GM21825 (cell line): ENCODE measurements around the gene PARN.

Experiments used
- ATAC-seq: cut with Tn5 transposase; IDR thresholded peaks from one replicate; pipeline ENCODE4 v1.9.1; 2021; ENCODE audit warnings: mild to moderate bottlenecking, moderate library complexity; ENCODE audit not compliant: unreplicated experiment

PARN gene

DNA sequence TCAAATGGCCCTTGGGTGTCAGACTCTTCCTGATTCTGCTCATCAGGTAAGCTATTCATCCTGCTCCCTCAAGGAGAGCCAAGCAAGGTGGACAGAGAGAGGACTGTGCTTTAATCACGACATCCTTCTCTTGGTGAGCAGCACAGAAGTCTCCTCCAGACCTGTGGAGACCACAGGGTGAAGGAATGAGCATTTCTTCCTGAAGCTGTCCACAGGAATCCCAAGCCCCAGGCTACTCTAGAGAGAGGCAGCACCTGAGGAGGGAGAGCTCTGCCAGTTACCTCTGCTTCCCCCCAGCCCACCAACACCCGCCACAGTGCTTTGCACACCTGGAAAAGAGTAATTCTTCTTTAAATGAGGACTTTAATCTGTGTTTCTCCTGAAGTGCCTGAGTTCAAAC, 100.0 kb downstream of the PARN start:
- ATAC-seq = no peak

DNA sequence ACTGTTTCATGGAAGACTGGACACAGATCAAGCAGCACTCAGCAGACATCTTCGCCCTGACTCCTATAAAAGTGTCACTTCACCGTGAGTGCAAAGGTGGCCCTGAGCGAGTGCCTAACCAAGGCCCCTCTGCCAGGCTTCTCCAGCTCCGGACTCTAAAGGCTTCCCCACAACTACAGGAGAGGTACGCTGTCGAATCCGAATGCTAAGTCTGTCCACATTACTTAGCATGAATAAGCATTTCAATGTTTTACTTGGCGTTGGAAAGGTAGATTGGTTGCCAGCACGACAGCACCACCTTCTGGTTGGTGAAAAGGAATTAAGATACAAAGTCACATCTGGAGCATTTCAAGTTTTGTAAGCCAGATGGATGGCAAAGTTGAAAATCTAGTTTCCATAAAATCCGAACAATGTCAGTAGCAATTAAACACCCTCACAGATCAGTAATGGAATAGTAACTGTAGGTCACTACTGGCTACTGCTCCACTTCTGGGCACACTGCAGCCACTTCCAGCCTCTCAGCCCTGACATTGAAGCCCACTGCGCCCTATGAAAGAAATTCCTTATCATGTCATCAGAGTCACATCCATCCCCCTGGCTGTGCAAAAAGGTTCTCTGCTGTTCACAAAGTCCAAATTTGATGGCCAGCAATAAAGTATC, 100.9 kb downstream of the PARN start:
- ATAC-seq = peak; percentile 77

DNA sequence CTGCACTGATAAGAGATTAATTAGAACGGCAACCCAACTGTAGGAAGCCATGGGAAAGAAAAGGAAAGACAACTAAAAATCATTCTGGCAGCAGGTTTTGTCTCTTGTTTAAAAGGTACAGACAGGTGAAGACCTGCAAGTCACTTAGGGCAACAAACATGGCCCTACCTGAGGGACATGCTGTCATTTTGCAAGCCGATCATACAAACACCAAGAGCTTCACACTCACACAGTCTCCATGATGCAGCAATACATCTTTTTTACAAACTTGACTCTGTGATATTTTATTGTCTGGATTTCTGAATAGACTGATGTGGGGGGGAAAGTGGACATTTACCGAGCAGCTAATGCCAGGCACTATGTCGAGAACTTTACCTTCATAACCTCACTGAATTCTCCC, 101.8 kb downstream of the PARN start:
- no peak for ATAC-seq

DNA sequence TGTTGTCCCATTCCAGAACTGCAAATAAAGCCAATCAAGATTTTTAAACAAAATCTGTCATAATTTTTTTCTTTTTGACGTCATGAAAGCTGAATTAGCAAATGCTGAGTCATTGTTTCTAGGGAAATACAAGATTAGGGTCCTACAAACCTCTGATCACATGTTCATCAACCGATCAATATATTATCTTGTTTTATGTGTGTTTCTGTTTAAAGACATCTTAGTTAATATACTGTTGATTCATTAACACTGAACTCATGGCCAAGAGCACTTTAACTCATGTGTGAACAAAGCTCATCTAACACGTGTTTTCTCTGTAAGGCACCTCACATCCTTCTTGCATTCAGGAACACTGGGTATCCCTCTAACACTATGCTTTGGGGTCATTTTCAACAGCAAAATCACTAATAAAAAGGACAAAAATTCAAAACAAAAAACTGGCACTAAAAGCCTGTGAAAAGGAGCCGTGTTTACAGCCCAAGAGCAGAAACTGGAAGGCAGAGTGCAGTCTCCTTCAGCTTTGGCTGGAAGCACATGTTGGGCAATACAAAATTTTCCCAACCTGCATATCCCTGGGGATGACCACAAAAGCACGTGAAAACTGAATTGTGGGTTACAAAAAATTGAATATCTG, 102.5 kb downstream of the PARN start:
- no peak for ATAC-seq

DNA sequence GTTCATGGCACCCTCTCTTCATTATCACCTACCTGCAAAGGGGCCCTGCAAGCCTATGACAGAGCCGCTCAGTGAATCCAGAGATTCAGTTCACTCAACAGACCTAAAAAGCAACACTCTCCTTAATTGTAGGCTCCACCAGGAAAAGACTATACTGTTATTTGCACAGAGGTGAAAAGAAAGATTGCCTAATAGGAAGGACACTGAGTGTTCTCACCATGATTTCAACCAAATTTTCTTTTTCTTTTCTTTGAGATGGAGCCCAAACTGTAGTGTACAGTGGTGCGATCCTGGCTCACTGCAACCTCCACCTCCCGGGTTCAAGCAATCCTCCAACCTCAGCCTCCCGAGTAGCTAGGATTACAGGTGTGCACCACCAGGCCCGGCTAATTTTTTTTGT, 104.5 kb downstream of the PARN start:
- ATAC-seq = no peak

DNA sequence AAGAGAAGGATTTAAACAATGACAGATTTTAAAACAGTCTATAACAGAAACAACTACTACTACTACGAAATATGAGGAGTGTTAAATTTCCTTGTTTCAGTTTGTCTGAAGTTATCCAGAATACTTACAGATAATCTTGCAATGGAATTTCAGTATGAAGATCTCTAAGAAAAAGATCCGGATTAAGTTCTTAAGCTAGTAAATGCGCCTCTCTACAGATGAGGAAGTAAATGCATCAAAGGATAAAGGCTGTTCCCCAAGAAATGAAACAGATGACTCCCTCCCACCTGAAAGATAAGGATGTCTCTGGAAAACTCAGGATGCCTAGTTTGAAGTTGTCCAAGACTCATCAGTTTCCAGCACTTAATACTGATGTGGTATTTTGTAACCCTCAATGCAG, 105.1 kb downstream of the PARN start:
- ATAC-seq = no peak

DNA sequence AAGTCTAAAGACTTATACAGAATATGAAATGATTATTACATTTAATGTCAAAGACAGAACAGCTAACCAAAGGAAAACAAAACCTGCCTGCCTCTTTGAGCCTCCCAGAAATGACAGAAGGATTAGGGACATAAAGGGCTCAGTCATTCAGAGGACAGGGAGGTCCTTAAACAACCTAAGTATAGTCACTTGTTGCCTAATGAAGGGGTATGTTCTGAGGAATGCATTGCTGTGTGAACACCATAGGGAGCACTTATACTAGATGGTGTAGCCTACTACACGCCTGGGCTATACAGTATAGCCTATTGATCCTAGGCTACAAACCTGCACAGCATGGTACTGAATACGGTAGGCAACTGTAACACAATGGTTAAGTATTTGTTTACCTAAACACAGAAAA, 106.4 kb downstream of the PARN start:
- no peak for ATAC-seq

DNA sequence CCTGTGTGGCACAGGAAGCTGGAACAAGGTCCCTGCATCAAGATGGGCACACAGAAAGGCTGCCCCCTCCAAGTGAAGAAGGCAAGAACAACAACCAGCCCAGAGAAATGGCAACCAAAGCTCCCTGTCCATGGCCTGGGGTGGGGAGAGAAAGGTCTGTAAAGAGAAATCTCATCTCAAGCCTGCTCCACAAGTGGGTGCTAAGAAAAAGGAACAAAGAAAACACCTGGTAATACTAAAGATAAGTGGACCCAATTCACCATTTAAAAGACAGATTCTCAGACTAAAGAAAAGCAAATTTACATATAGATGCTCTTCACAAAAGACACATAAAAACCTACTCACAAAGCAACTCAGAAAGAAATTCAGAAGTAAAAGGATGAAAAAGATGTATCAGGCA, 107.4 kb downstream of the PARN start:
- ATAC-seq = no peak

DNA sequence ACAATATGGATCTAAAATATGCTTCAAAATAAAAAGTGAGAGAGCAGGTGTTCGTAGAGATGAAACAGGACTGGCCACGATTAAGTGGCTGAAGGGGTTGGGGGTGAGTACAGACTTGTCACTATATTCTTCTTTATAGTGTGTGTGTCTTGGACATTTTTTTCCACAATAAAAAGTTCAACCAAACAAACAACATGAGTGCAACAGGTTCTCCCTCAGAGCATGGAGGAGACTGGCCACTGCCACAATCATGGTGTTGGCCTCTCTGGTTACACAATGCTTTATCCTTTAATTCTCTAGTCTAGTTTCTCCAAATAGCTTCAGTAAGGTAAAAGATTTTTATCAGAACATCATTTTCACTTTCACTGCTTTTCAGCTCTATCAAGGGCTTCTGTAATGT, 109.3 kb downstream of the PARN start:
- ATAC-seq = no peak

DNA sequence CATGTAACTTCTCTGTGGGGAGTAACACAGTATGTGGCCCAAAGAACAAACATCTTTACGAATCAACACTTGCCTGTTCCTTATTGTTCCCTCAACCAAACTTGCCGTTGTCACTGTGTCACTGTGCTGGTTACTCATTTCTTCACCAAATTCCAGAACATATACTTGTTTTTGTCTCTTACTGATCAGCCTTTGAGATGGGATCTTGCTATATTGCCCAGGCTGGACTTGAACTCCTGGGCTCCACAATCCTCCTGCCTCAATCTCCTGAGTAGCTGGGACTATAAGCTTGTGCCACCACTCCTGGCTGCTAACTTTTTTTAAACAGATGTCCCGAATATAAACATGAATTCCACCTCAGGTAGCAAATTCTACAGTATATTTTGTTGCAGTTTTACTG, 115.1 kb downstream of the PARN start:
- no peak for ATAC-seq

DNA sequence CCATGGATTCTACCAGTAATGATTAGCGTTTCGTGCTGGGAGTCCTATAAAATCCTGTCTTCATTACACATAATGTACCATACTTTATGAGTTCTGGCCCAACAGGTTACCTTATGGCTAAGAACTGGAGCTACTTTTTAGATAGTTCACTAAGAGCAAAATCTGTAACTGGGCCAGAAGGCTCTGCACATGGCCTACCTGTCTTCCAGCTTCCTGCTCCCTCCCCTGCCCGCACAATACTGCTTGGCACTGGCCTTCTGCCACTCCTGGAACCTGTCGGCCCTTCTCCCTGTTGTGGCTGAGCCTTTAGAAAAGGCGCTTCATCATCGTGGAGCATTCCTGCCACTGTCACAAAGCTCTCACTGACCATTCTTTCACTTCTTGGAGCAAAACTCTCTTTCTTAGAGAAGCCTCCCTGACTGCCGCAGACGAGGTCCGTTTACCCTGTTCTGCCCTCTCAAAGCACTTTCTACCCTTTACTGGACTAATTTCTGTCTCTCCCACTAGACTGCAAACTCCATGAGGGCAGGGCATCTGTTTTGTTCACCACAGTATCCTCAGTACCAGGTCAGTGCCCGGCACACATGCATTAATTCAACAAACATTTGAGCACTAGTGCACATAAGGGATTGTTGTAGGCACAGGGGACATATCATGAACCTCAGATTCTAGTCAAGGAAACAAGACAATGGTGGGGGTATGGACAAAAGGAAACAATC, 116.5 kb downstream of the PARN start:
- no peak for ATAC-seq

DNA sequence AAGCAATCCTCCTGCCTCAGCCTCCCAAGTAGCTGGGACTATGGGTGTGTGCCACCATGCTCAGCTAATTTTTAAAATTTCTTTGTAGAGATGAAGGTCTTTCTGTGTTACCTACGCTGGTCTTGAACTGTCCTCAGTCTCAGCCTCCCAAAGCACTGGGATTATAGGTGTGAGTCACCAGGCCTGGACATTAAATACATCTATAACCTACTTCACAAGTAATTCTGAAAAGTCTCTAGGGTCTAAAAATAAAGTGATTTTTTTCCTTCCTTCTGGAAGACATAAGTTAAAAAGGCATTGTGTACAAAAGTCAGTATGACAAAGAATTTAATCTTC, 118.3 kb downstream of the PARN start:
- ATAC-seq = no peak

DNA sequence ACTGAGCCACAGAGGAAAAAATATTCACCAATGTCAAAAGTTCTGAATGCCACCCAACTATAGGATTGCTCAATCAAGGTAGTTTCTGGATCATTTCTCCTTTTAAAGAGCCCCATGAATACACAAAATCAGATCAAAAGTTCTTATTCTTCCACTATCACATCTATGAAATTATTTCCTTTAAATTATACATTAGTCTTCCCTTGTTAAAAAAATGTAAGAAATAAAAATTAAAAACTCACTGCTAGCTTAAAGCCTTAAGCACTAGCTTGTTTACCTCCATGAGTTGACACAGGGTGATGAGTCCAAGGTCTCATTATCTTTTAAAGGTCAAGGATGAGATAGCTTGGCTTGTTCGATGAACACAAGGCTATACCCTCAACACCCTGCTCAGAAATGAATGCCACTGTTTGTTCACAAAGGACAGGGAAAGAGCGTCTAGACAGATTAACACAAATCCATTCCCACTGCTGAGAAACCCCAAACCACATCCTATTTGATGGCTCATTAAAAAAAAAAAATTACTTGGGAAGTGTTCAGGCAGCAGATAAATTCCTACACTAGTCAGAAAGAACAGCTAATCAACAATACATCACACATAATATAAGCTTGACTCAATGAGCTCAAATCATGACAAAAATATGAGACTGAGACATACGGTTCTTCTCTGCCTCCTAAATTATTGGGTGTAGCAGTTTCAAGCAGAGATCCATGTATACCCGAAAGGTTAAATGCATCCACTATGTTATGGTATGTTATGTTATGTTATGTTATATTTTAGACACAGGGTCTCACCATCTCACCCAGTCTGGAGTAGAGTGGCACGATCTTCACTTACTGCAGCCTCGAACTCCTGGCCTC, 118.9 kb downstream of the PARN start:
- no peak for ATAC-seq

DNA sequence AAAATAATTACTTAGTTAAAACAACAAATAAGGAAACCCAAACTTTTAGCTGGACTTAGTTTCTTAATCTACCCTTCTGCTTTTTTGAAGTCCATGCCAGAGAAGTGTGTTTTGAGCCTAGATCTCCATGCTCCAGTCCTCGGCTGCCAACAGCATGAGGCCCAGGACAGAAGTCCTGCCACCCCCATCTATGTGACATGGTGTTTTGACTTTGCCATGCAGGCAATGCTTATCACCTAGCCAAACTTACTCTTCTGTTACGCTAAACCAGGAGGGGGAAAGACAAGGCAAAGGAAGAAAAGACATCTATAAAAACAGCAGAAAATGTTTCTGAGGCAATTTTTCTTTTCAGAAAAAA, 119.5 kb downstream of the PARN start:
- no peak for ATAC-seq

DNA sequence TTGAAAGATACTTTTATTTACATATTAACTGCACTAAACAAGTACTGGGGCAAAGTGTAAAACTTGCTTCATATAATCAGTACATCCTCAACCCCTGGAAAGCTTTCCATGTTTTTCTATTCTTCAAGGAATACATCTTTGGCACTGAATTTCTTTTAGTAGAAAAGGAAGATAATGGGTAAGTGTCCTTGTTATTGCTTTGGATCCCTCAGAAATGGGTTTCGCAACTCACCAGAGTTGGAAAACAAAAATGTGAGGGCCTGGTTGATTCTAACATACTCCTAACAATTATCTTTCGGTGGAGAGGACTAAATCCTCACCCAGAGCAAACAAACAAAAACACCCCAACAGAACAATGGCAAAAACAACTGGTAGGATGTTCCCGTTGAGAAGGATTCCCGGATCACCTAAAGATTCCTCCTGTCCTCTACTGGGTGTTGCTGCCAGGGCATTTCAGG, 120.4 kb downstream of the PARN start:
- no peak for ATAC-seq

DNA sequence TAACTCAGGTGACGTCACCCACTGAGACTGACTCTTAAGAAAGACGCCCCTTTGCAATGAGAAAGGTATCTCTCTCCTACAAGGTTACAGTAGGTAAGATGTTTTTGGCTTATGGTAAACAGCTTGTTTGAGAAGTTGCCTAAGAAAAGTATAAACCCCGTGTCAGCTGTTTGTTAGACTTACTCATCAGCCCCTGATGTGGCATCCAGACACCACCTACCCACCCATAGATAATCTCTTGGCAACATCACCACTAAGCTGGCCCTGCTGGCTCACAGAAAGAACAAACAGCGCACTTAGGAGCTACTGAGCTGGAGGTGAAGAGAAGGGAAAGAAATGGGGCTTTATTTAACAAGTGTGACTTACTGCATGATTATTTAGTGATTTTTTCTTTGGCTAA, 121.0 kb downstream of the PARN start:
- no peak for ATAC-seq

DNA sequence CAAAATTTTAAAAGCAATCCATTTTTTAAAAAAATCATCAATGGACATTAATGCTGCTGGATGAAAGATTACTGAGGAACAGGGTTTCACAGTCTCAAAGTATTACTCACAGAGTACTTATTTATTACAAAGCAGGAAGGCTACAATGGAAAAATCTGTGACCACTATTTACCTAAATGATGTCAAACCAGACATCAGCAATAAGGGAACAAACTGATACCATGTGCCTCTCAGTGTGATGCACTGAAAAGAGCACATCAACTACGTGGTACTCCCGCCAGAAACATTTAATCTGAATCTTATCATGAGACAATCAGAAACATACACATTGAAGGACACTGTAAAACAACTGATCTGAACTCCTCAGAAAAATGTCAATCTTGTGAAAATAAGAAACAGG, 124.2 kb downstream of the PARN start:
- ATAC-seq = no peak

DNA sequence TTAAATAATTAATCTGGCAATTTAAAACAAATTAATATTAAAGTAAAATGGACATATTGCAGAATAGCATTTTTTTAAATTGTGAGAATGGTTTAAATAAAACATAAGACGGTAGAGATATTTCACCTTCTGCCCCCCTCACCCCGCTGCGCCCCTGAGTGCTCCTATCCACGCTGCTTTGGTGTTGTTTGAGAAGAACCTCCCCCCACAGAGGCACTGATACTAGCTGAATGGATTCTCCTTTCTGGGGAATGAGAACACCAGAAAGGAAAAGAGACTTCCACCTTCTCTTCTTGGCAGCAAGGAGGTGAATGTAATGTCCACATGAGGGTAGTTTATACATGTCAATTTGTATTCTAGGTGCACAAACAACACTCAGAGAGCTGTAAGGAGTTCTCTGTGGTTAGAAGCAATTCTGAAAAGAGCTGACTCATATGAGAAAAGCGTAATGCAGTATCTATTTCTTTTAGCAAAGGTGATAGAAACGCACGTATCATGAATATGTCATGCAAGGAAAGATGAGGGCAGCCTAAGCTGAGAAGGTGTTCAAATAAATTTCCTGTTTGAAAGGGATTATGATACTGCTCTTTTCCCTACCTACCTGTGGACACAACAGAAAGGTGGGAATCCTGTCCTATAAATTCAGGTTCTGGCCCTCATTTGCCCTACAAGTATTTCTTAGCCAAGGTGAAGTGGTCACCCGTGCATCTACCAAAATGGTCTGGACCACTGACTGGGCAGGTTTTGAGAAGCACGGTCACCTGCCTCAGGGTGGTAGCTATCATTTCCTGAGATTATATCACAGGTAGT, 126.9 kb downstream of the PARN start:
- peak; percentile 55 for ATAC-seq

DNA sequence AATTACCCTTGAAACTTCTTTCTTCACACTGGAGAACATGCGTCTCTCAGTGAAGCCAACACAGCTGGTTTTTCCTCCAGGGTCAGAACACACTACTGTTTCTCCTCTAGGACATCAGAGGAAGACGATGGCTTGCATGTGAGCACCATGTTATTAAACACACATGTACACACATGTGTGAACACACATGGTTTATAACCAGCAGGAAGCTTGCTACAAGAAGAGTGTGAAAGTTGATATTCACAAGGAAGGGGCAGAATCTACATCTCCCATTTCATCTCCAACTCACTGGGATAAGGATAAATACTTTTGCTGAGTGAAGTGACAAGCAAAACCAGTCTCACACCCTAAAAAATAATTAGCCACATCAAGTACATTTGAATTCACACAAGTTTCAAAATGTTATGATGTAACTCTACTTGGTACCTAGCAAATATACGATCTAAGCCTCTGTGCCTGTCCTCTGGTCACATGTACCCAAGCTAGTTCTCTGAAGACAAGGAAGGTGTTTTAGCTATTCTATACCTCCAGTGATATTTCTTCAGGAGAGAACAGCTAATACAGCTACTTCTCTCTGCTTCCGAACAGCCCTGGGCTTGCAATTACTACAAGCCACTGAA, 127.7 kb downstream of the PARN start:
- ATAC-seq = no peak
